PFSK-1 (cell line): Measurements from ENCODE around the gene ADPRHL1.

Source experiments
- FOXP2 ChIP-seq: optimal IDR thresholded peaks from 2 replicates; pipeline ENCODE3; 2011; ENCODE audit warnings: borderline replicate concordance, control low read depth, inconsistent platforms; ENCODE audit not compliant: insufficient read depth; ENCODE audit errors: extremely low read length, extremely low read depth
- POLR2AphosphoS5 ChIP-seq: IDR thresholded peaks from 2 replicates; pipeline ENCODE4 v1.6.1; 2012; ENCODE audit warnings: low read depth, mild to moderate bottlenecking, control low read depth, low read length, moderate library complexity
- SIN3A ChIP-seq: IDR thresholded peaks from 2 replicates; pipeline ENCODE4 v1.6.1; 2012; ENCODE audit warnings: mild to moderate bottlenecking, low read length, moderate library complexity, borderline replicate concordance; ENCODE audit not compliant: insufficient read depth
- TAF1 ChIP-seq: IDR thresholded peaks from 2 replicates; pipeline ENCODE4 v1.6.1; 2012; ENCODE audit warnings: low read length, control low read depth, borderline replicate concordance; ENCODE audit not compliant: insufficient read depth
- TF ChIP-seq, protein P1 (sequence below), 2 experiments: IDR thresholded peaks; 2 replicates each; pipeline versions ENCODE4 v1.6.1 to v1.8.0; 2011 to 2012; ENCODE audit warnings: low read depth in 2 of 2, low read length in 2 of 2, control low read depth in 1 of 2, inconsistent platforms in 1 of 2, mild to moderate bottlenecking in 1 of 2, moderate library complexity in 1 of 2; ENCODE audit not compliant: insufficient read depth in 1 of 2

Gene ADPRHL1

GRCh38 chr13:113461022-113461751 lies 7.9 kb upstream of the ADPRHL1 start:
- TF ChIP-seq SIN3A: no peak
- no peak for TF ChIP-seq FOXP2
- TF ChIP-seq, protein P1, sequence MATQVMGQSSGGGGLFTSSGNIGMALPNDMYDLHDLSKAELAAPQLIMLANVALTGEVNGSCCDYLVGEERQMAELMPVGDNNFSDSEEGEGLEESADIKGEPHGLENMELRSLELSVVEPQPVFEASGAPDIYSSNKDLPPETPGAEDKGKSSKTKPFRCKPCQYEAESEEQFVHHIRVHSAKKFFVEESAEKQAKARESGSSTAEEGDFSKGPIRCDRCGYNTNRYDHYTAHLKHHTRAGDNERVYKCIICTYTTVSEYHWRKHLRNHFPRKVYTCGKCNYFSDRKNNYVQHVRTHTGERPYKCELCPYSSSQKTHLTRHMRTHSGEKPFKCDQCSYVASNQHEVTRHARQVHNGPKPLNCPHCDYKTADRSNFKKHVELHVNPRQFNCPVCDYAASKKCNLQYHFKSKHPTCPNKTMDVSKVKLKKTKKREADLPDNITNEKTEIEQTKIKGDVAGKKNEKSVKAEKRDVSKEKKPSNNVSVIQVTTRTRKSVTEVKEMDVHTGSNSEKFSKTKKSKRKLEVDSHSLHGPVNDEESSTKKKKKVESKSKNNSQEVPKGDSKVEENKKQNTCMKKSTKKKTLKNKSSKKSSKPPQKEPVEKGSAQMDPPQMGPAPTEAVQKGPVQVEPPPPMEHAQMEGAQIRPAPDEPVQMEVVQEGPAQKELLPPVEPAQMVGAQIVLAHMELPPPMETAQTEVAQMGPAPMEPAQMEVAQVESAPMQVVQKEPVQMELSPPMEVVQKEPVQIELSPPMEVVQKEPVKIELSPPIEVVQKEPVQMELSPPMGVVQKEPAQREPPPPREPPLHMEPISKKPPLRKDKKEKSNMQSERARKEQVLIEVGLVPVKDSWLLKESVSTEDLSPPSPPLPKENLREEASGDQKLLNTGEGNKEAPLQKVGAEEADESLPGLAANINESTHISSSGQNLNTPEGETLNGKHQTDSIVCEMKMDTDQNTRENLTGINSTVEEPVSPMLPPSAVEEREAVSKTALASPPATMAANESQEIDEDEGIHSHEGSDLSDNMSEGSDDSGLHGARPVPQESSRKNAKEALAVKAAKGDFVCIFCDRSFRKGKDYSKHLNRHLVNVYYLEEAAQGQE (IDR thresholded peaks at IDR 0.05; ENCODE audit: insufficient read depth in 1 of 2, low read depth in 2 of 2, low read length in 2 of 2): no peak
- no peak for TF ChIP-seq POLR2AphosphoS5

- TF ChIP-seq FOXP2: no peak
- TF ChIP-seq POLR2AphosphoS5: no peak
- TF ChIP-seq TAF1: no peak
- TF ChIP-seq, protein P1 (IDR thresholded peaks at IDR 0.05; ENCODE audit: insufficient read depth in 1 of 2, low read depth in 2 of 2, low read length in 2 of 2): no peak
- no peak for TF ChIP-seq SIN3A
Measured at GRCh38 chr13:113460599-113460998, 7.3 kb upstream of the ADPRHL1 start.

DNA sequence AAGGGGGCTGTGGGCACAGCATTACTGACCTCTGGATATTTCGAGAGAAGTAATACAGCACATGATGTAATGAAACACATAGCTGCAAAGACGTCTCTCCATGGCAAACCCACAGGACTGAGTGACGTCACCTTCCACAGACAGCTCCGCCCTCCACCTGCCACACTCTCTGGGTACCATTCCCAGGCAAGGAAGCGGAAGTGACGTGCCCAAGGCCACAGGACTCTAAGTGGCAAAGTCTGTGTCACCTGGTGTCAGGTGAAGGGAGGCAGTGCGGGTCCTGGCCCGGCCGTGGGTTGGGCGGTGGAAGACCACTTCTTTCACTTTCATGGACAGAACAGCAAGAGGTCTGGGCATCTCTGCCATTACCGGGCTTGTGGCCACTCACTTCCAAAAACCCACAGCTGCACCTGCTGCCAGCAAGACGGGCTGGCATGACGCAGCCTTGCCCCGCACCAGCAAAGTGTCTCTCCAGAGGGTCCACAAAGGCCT lies 6.8 kb upstream of the ADPRHL1 start:
- TF ChIP-seq TAF1: no peak

- TF ChIP-seq, protein P1 (IDR thresholded peaks at IDR 0.05; ENCODE audit: insufficient read depth in 1 of 2, low read depth in 2 of 2, low read length in 2 of 2): no peak
- TF ChIP-seq POLR2AphosphoS5: no peak
- TF ChIP-seq SIN3A: no peak
- no peak for TF ChIP-seq FOXP2
- no peak for TF ChIP-seq TAF1
Measured at GRCh38 chr13:113458253-113459065, 5.2 kb upstream of the ADPRHL1 start.

- TF ChIP-seq FOXP2 (no peak), POLR2AphosphoS5 (no peak), TAF1 (no peak), SIN3A (no peak)
- TF ChIP-seq, protein P1 (IDR thresholded peaks at IDR 0.05; ENCODE audit: insufficient read depth in 1 of 2, low read depth in 2 of 2, low read length in 2 of 2): no peak
Measured at GRCh38 chr13:113457510-113457909, 4.2 kb upstream of the ADPRHL1 start.
